ENCODE measurements around the gene CD200R1L. TPM values are rescaled to one million over a fixed set of nuclear protein-coding genes. Genes with fewer than 3 reads are reported as not detected.

Gene CD200R1L
- total RNA-seq, 1 experiment from 2014 or later: not detected

DNA sequence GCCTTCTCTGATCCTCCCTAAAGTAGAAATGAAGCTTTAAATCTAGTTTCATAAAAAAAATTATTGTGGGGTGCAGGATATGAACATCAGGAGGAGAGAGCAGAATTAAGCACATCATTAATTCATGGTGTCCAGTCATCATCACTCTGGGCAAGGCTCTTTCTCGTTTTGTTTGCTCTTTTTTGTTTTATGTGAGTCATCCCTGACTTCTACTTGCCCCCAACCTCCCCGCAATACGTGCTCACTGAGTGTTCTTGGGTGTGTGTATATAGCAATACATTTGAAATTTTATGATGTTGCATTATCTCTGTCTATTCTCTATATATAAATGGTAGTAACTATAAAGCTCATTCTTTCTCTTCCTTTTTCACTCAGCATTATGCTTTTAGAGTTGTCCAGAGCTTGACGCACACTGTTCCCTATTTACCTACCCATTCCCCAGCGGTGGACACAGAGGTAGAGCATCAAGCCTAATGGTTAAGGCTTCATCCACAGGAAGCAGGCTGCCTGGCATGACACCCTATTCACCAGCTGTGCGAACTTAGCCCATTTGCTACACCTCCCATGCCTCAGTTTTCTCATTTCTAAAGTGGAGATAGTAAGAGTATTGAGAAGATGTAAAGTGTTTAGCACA is 72.3 kb downstream of the CD200R1L start:
- Histone ChIP-seq H2BK5ac (ENCODE audit: insufficient read length, low read length) (no peak overlapping the region), H4K8ac (replicated peaks; ENCODE audit: insufficient read length, low read depth, low read length) (no peak overlapping the region), H3K79me2 (ENCODE audit: insufficient read depth, low read length) (no peaks in the 10 kb centered on the region), H2AK5ac (ENCODE audit: insufficient read length, low read length) (no peak overlapping the region), H3K14ac (ENCODE audit: insufficient read depth, low read length) (no peak overlapping the region), H3K9ac (ENCODE audit: extremely low read depth, insufficient read length, low read length) (no peak overlapping the region), H3K18ac (ENCODE audit: insufficient read length, low read depth, low read length) (no peak overlapping the region), H3K56ac (ENCODE audit: insufficient read length, low read depth, low read length) (no peak overlapping the region), H2BK20ac (ENCODE audit: low read depth, low read length, poor library complexity, severe bottlenecking) (no peak overlapping the region), H3K27ac (ENCODE audit: insufficient read length, low read depth, low read length) (no peak overlapping the region), H3K23ac (ENCODE audit: insufficient read length, low read depth, low read length) (no peak overlapping the region), H3T11ph (ENCODE audit: low read length) (no peak overlapping the region), H2BK15ac (ENCODE audit: low read depth, low read length) (no peak overlapping the region; the same call in 1 of the 2 replicates), H2BK120ac (ENCODE audit: low read depth, low read length, poor library complexity, severe bottlenecking) (no peak overlapping the region), H4K91ac (ENCODE audit: insufficient read length, low read depth, low read length) (no peak overlapping the region), H3K23me2 (ENCODE audit: insufficient read length, low read depth, low read length, poor library complexity, severe bottlenecking) (no peaks in the 10 kb centered on the region), H2AFZ (ENCODE audit: low read length) (no peak overlapping the region), H3K4ac (ENCODE audit: low read depth, low read length) (no peak overlapping the region), H3K9me3 (ENCODE audit: control insufficient read depth, low read depth, low read length) (no peaks in the 10 kb centered on the region), H3K4me2 (ENCODE audit: insufficient read depth, insufficient read length, low read length) (no peak overlapping the region), H2BK12ac (ENCODE audit: insufficient read length, low read depth, low read length) (no peak overlapping the region), H4K20me1 (ENCODE audit: control insufficient read depth, insufficient read depth, insufficient read length) (no peaks in the 10 kb centered on the region), H3K79me1 (ENCODE audit: insufficient read depth, low read depth, low read length, poor library complexity, severe bottlenecking) (no peaks in the 10 kb centered on the region), H4K5ac (ENCODE audit: insufficient read length, low read depth, low read length) (no peak overlapping the region), H3K27me3 (ENCODE audit: insufficient read depth, low read length) (no peaks in the 10 kb centered on the region), H3K4me1 (ENCODE audit: insufficient read depth, low read length) (no peaks in the 10 kb centered on the region; the same call in 1 of the 2 replicates)
- no peak for DNase-seq
- no peak overlapping the region for H3K27ac Mint-ChIP-seq
- peaks cover 8 to 9% of the 10 kb centered on the region in 2 experiments for H3K4me1 Mint-ChIP-seq
- H3K27me3 Mint-ChIP-seq (ENCODE audit: low read depth): no peaks in the 10 kb centered on the region
- no peaks in the 10 kb centered on the region for H3K9me3 Mint-ChIP-seq
- WGBS (ENCODE audit: extremely low coverage, insufficient read length, low lambda C conversion rate): no CpG with 5 or more reads among the region's 6 CpGs
- no peaks in the 10 kb centered on the region for H3K36me3 Mint-ChIP-seq (ENCODE audit: insufficient read depth in 1 of 3, low read depth in 3 of 3)
- TF ChIP-seq, protein P1, sequence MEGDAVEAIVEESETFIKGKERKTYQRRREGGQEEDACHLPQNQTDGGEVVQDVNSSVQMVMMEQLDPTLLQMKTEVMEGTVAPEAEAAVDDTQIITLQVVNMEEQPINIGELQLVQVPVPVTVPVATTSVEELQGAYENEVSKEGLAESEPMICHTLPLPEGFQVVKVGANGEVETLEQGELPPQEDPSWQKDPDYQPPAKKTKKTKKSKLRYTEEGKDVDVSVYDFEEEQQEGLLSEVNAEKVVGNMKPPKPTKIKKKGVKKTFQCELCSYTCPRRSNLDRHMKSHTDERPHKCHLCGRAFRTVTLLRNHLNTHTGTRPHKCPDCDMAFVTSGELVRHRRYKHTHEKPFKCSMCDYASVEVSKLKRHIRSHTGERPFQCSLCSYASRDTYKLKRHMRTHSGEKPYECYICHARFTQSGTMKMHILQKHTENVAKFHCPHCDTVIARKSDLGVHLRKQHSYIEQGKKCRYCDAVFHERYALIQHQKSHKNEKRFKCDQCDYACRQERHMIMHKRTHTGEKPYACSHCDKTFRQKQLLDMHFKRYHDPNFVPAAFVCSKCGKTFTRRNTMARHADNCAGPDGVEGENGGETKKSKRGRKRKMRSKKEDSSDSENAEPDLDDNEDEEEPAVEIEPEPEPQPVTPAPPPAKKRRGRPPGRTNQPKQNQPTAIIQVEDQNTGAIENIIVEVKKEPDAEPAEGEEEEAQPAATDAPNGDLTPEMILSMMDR (conservative IDR thresholded peaks at IDR 0.05): no peak
- H3K4me3 Mint-ChIP-seq: no peak overlapping the region
